ENCODE data around the gene EIF2S3. TPM values are rescaled to one million over a fixed set of nuclear protein-coding genes. Genes with fewer than 3 reads are reported as not detected.
A peak's percentile ranks its signal among the peaks of the same experiment; 100 is the strongest.

Gene EIF2S3
- total RNA-seq, 1 donor from 2014 or later, result 426 TPM

- DNase-seq (ENCODE audit: low read depth, low spot score), result no peak
- Mint-ChIP-seq H3K9me3 (no peaks in the 10 kb centered on the region), H3K36me3 (ENCODE audit: low read depth) (peaks cover 3% of the 10 kb centered on the region), H3K27me3 (ENCODE audit: low read depth) (no peaks in the 10 kb centered on the region), H3K27ac (ENCODE audit: unreplicated experiment) (no peak overlapping the region), H3K4me3 (no peak overlapping the region), H3K4me1 (peaks cover 10% of the 10 kb centered on the region)
- TF ChIP-seq CTCF (conservative IDR thresholded peaks at IDR 0.05), result no peak
Measured at GRCh38 chrX:24017674-24018073, 37.1 kb upstream of the EIF2S3 start.

- H3K9me3 Mint-ChIP-seq, result no peaks in the 10 kb centered on the region
- no peaks in the 10 kb centered on the region for H3K27me3 Mint-ChIP-seq (ENCODE audit: low read depth)
- no peak for TF ChIP-seq CTCF (conservative IDR thresholded peaks at IDR 0.05)
- DNase-seq (ENCODE audit: low read depth, low spot score), result no peak
- no peak overlapping the region for H3K4me3 Mint-ChIP-seq
- H3K4me1 Mint-ChIP-seq, result peaks cover 20% of the 10 kb centered on the region
- H3K36me3 Mint-ChIP-seq (ENCODE audit: low read depth), result peaks cover 6% of the 10 kb centered on the region
- no peak overlapping the region for H3K27ac Mint-ChIP-seq (ENCODE audit: unreplicated experiment)
Measured at GRCh38 chrX:24018809-24019208, 35.9 kb upstream of the EIF2S3 start.

GRCh38 chrX:24019448-24019847 is 35.3 kb upstream of the EIF2S3 start:
- no peak for TF ChIP-seq CTCF (conservative IDR thresholded peaks at IDR 0.05)
- H3K27me3 Mint-ChIP-seq (ENCODE audit: low read depth), result no peaks in the 10 kb centered on the region
- H3K4me3 Mint-ChIP-seq, result no peak overlapping the region
- no peak overlapping the region for H3K27ac Mint-ChIP-seq (ENCODE audit: unreplicated experiment)
- no peaks in the 10 kb centered on the region for H3K9me3 Mint-ChIP-seq
- peaks cover 6% of the 10 kb centered on the region for H3K36me3 Mint-ChIP-seq (ENCODE audit: low read depth)
- no peak for DNase-seq (ENCODE audit: low read depth, low spot score)
- peaks cover 20% of the 10 kb centered on the region for H3K4me1 Mint-ChIP-seq

- TF ChIP-seq CTCF (conservative IDR thresholded peaks at IDR 0.05), result no peak
- DNase-seq (ENCODE audit: low read depth, low spot score), result no peak
- peaks cover 20% of the 10 kb centered on the region for H3K4me1 Mint-ChIP-seq
- no peaks in the 10 kb centered on the region for H3K27me3 Mint-ChIP-seq (ENCODE audit: low read depth)
- peaks cover 6% of the 10 kb centered on the region for H3K36me3 Mint-ChIP-seq (ENCODE audit: low read depth)
- peak overlapping the region; percentile 31 for H3K4me3 Mint-ChIP-seq
- no peak overlapping the region for H3K27ac Mint-ChIP-seq (ENCODE audit: unreplicated experiment)
- no peaks in the 10 kb centered on the region for H3K9me3 Mint-ChIP-seq
Measured at GRCh38 chrX:24020306-24020876, 34.4 kb upstream of the EIF2S3 start.

GRCh38 chrX:24023544-24023943 is 31.2 kb upstream of the EIF2S3 start:
- Mint-ChIP-seq H3K9me3 (no peaks in the 10 kb centered on the region), H3K27me3 (ENCODE audit: low read depth) (no peaks in the 10 kb centered on the region), H3K4me1 (peaks cover 32% of the 10 kb centered on the region), H3K4me3 (peak overlapping the region; percentile 86), H3K36me3 (ENCODE audit: low read depth) (peaks cover 6% of the 10 kb centered on the region), H3K27ac (ENCODE audit: unreplicated experiment) (peak overlapping the region; percentile 7)
- no peak for TF ChIP-seq CTCF (conservative IDR thresholded peaks at IDR 0.05)
- no peak for DNase-seq (ENCODE audit: low read depth, low spot score)
